Stomach (tissue), 4 donors: ENCODE data around the gene RPH3AL.

Experiments
- CTCF ChIP-seq, 7 experiments: fragments of 450-650 bp in 4 of 7; fragments of 200-600 bp in 3 of 7; sonication (generic) in 3 of 7; IDR thresholded peaks; one replicate each; pipeline ENCODE4 v1.5.1; 2016 to 2019; ENCODE audit warnings: antibody characterized with exemption in 7 of 7, control low read depth in 2 of 7, mild to moderate bottlenecking in 1 of 7
- POLR2AphosphoS5 ChIP-seq, 3 donors: sonication (generic); formaldehyde crosslinking; IDR thresholded peaks; one replicate each; pipeline ENCODE4 v1.6.1; 2016; ENCODE audit warnings: antibody characterized with exemption in 3 of 3

GRCh38 chr17:219696-220095 lies 132.9 kb downstream of the RPH3AL start:
- TF ChIP-seq POLR2AphosphoS5 (IDR thresholded peaks at IDR 0.05) = no peak
- no peak for TF ChIP-seq CTCF (IDR thresholded peaks at IDR 0.05)
